ENCODE results near the gene ABCD4. TPM values are rescaled to one million over a fixed set of nuclear protein-coding genes. Genes with fewer than 3 reads are reported as not detected.

ABCD4 gene
- total RNA-seq, 4 donors from 2014 or later: 45.2 to 79.5 (median 62.0) TPM

- Histone ChIP-seq H3K27me3 (no peaks in the 10 kb centered on the region), H3K4me1 (no peaks in the 10 kb centered on the region), H3K27ac (no peak overlapping the region), H3K4me3 (replicated peaks in 1 of 3) (no peak overlapping the region), H3K36me3 (peaks cover 53 to 63% of the 10 kb centered on the region in 2 donors), H3K9me3 (no peaks in the 10 kb centered on the region)
- 75 to 82% methylated on average over 7 of the region's 7 CpGs for WGBS, 2 donors
- intact Hi-C loops (cut with DNase I): no loop called here
- DNase-seq: no peak
- TF ChIP-seq POLR2A (IDR thresholded peaks at IDR 0.05): no peak
- TF ChIP-seq CTCF (IDR thresholded peaks at IDR 0.05): peak in 1 of 6 experiments; percentile 31
These were observed 12.3 kb downstream of the ABCD4 start for GRCh38 chr14:74290415-74290814.

GRCh38 chr14:74289801-74290200, 12.9 kb downstream of the ABCD4 start:
- no peaks in the 10 kb centered on the region for H3K27me3 ChIP-seq

GRCh38 chr14:74286736-74287135, 16.0 kb downstream of the ABCD4 start:
- H3K36me3 ChIP-seq: peaks cover 63 to 65% of the 10 kb centered on the region in 2 donors
- WGBS, 2 donors: 95 to 98% methylated on average over 7 of the region's 7 CpGs

More at GRCh38 chr14:74289801-74290200, 12.9 kb downstream of the ABCD4 start:
- Histone ChIP-seq H3K4me1 (no peaks in the 10 kb centered on the region), H3K4me3 (replicated peaks in 1 of 3) (no peak overlapping the region), H3K9me3 (no peaks in the 10 kb centered on the region), H3K27ac (no peak overlapping the region), H3K36me3 (peaks cover 57 to 64% of the 10 kb centered on the region in 2 donors)
- intact Hi-C loops (cut with DNase I): no loop called here
- DNase-seq: no peak
- WGBS, 2 donors: 81 to 82% methylated on average over 3 to 5 of the region's 5 CpGs
- TF ChIP-seq POLR2A (IDR thresholded peaks at IDR 0.05) (no peak), CTCF (IDR thresholded peaks at IDR 0.05) (no peak)

GRCh38 chr14:74281069-74281468, 21.7 kb downstream of the ABCD4 start:
- peaks cover 26 to 28% of the 10 kb centered on the region in 2 donors for H3K36me3 ChIP-seq
- TF ChIP-seq POLR2A (IDR thresholded peaks at IDR 0.05): no peak
- TF ChIP-seq CTCF (IDR thresholded peaks at IDR 0.05): no peak
- DNase-seq: no peak
- 90 to 93% methylated on average over 2 of the region's 2 CpGs for WGBS, 2 donors
- H3K4me1 ChIP-seq: no peaks in the 10 kb centered on the region
- no peak overlapping the region for H3K27ac ChIP-seq
- no peaks in the 10 kb centered on the region for H3K9me3 ChIP-seq
- no peaks in the 10 kb centered on the region for H3K27me3 ChIP-seq
- intact Hi-C loops (cut with DNase I): no loop called here
- no peak overlapping the region for H3K4me3 ChIP-seq (replicated peaks in 1 of 3)

More at GRCh38 chr14:74286736-74287135, 16.0 kb downstream of the ABCD4 start:
- TF ChIP-seq CTCF (IDR thresholded peaks at IDR 0.05) (no peak), POLR2A (IDR thresholded peaks at IDR 0.05) (no peak)
- Histone ChIP-seq H3K4me1 (no peaks in the 10 kb centered on the region), H3K27ac (no peak overlapping the region), H3K27me3 (no peaks in the 10 kb centered on the region), H3K9me3 (no peaks in the 10 kb centered on the region), H3K4me3 (replicated peaks in 1 of 3) (no peak overlapping the region)
- no peak for DNase-seq
- intact Hi-C loops (cut with DNase I): no loop called here

GRCh38 chr14:74278080-74278479, 24.7 kb downstream of the ABCD4 start:
- Histone ChIP-seq H3K4me3 (replicated peaks in 1 of 3) (no peak overlapping the region), H3K36me3 (peaks cover 0 to under 1% of the 10 kb centered on the region in 2 donors), H3K4me1 (no peaks in the 10 kb centered on the region), H3K27ac (no peak overlapping the region), H3K27me3 (no peaks in the 10 kb centered on the region), H3K9me3 (no peaks in the 10 kb centered on the region)
- intact Hi-C loops (cut with DNase I): no loop called here
- WGBS, 2 donors: 81 to 84% methylated on average over 2 of the region's 2 CpGs
- TF ChIP-seq POLR2A (IDR thresholded peaks at IDR 0.05) (no peak), CTCF (IDR thresholded peaks at IDR 0.05) (no peak)
- DNase-seq: no peak

All from thyroid gland (tissue), 4 donors.